A673 (cell line): ENCODE measurements around the gene C2orf76.

Source experiments
- EZH2 ChIP-seq: fragments of 200-600 bp; sonication (generic); IDR thresholded peaks from 2 replicates; pipeline ENCODE4 v1.6.1; 2017; ENCODE audit warnings: borderline replicate concordance, low read depth, mild to moderate bottlenecking, mixed read lengths, antibody characterized with exemption, low read length; ENCODE audit not compliant: poor library complexity, severe bottlenecking
- TF ChIP-seq, protein P1 (sequence below): fragments of 300-800, 200-600 bp; sonication (generic); conservative IDR thresholded peaks from 2 replicates; pipeline ENCODE4 v1.5.1; 2017; ENCODE audit warnings: low read depth, mild to moderate bottlenecking, antibody characterized with exemption, low read length, moderate library complexity, mixed read lengths

DNA sequence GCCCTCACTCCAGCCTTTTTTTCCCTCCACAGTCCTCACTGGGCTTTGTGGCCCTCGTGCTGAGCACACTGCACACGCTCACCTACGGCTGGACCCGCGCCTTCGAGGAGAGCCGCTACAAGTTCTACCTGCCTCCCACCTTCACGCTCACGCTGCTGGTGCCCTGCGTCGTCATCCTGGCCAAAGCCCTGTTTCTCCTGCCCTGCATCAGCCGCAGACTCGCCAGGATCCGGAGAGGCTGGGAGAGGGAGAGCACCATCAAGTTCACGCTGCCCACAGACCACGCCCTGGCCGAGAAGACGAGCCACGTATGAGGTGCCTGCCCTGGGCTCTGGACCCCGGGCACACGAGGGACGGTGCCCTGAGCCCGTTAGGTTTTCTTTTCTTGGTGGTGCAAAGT is 103.6 kb downstream of the C2orf76 start:
- TF ChIP-seq, protein P1, sequence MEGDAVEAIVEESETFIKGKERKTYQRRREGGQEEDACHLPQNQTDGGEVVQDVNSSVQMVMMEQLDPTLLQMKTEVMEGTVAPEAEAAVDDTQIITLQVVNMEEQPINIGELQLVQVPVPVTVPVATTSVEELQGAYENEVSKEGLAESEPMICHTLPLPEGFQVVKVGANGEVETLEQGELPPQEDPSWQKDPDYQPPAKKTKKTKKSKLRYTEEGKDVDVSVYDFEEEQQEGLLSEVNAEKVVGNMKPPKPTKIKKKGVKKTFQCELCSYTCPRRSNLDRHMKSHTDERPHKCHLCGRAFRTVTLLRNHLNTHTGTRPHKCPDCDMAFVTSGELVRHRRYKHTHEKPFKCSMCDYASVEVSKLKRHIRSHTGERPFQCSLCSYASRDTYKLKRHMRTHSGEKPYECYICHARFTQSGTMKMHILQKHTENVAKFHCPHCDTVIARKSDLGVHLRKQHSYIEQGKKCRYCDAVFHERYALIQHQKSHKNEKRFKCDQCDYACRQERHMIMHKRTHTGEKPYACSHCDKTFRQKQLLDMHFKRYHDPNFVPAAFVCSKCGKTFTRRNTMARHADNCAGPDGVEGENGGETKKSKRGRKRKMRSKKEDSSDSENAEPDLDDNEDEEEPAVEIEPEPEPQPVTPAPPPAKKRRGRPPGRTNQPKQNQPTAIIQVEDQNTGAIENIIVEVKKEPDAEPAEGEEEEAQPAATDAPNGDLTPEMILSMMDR = no peak
- no peak for TF ChIP-seq EZH2
